ENCODE measurements around the gene SLC37A1.

SLC37A1 gene

GRCh38 chr21:42598159-42598735, 84.6 kb downstream of the SLC37A1 start:
- H3K27me3 ChIP-seq (ENCODE audit: low read length): no peaks in the 10 kb centered on the region
- H3K9me2 ChIP-seq (replicated peaks; ENCODE audit: insufficient read depth, low read length): no peaks in the 10 kb centered on the region
- no peak overlapping the region for H3K27ac ChIP-seq (ENCODE audit: low read depth, low read length)
- no peak overlapping the region for H3K4me3 ChIP-seq (ENCODE audit: insufficient read depth, low read length, poor library complexity, severe bottlenecking)
- no peaks in the 10 kb centered on the region for H3K36me3 ChIP-seq (ENCODE audit: low read length)
- no peaks in the 10 kb centered on the region for H3K9me3 ChIP-seq (ENCODE audit: insufficient read depth, low read length)
- no peaks in the 10 kb centered on the region for H4K20me1 ChIP-seq (ENCODE audit: low read depth, low read length)
- H2AFZ ChIP-seq (ENCODE audit: low read depth, low read length, severe bottlenecking): no peak overlapping the region
- H3K79me2 ChIP-seq (ENCODE audit: insufficient read depth, low read length): no peaks in the 10 kb centered on the region
- no peaks in the 10 kb centered on the region for H3F3A ChIP-seq (ENCODE audit: insufficient read depth)
- no peak overlapping the region for H3K4me2 ChIP-seq (ENCODE audit: low read depth, low read length, poor library complexity, severe bottlenecking)
- TF ChIP-seq, protein P1, sequence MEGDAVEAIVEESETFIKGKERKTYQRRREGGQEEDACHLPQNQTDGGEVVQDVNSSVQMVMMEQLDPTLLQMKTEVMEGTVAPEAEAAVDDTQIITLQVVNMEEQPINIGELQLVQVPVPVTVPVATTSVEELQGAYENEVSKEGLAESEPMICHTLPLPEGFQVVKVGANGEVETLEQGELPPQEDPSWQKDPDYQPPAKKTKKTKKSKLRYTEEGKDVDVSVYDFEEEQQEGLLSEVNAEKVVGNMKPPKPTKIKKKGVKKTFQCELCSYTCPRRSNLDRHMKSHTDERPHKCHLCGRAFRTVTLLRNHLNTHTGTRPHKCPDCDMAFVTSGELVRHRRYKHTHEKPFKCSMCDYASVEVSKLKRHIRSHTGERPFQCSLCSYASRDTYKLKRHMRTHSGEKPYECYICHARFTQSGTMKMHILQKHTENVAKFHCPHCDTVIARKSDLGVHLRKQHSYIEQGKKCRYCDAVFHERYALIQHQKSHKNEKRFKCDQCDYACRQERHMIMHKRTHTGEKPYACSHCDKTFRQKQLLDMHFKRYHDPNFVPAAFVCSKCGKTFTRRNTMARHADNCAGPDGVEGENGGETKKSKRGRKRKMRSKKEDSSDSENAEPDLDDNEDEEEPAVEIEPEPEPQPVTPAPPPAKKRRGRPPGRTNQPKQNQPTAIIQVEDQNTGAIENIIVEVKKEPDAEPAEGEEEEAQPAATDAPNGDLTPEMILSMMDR (IDR thresholded peaks at IDR 0.05; ENCODE audit: insufficient read depth, low read length, poor library complexity, severe bottlenecking): no peak
- TF ChIP-seq EZH2phosphoT487 (conservative IDR thresholded peaks at IDR 0.05; ENCODE audit: low read length): no peak
- no peak overlapping the region for H3K9ac ChIP-seq (ENCODE audit: low read length)

DNA sequence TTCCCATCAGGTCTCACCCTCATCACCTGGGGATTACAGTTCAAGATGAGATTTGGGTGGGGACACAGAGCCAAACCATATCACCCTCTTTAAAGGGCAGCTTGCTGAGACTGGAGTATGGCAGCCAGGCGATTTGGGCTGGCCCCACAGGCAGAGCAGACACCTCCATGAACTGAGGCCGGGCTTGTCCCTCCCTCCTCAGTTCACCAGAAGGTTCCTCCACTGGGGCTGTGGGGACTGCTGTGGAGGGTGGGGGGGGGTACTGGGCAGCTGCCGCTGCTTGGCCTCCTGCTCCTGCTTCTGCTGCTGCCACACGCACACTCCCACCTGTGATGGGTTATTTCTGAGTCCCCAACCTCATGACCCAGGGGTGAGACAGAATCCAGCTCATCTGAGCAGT, 85.8 kb downstream of the SLC37A1 start:
- Histone ChIP-seq H3K4me3 (ENCODE audit: insufficient read depth, low read length, poor library complexity, severe bottlenecking) (no peak overlapping the region), H3K27ac (ENCODE audit: low read depth, low read length) (no peak overlapping the region), H3K9me2 (replicated peaks; ENCODE audit: insufficient read depth, low read length) (no peaks in the 10 kb centered on the region), H3K27me3 (ENCODE audit: low read length) (no peaks in the 10 kb centered on the region), H3K9ac (ENCODE audit: low read length) (no peak overlapping the region), H3K79me2 (ENCODE audit: insufficient read depth, low read length) (no peaks in the 10 kb centered on the region), H3F3A (ENCODE audit: insufficient read depth) (no peaks in the 10 kb centered on the region), H2AFZ (ENCODE audit: low read depth, low read length, severe bottlenecking) (no peak overlapping the region), H4K20me1 (ENCODE audit: low read depth, low read length) (no peaks in the 10 kb centered on the region), H3K36me3 (ENCODE audit: low read length) (no peaks in the 10 kb centered on the region), H3K9me3 (ENCODE audit: insufficient read depth, low read length) (peaks cover 7% of the 10 kb centered on the region; the same call in 1 of the 2 replicates), H3K4me2 (ENCODE audit: low read depth, low read length, poor library complexity, severe bottlenecking) (no peak overlapping the region)
- TF ChIP-seq EZH2phosphoT487 (conservative IDR thresholded peaks at IDR 0.05; ENCODE audit: low read length): no peak
- TF ChIP-seq, protein P1 (IDR thresholded peaks at IDR 0.05; ENCODE audit: insufficient read depth, low read length, poor library complexity, severe bottlenecking): no peak

GRCh38 chr21:42599962-42600361, 86.3 kb downstream of the SLC37A1 start:
- Histone ChIP-seq H4K20me1 (ENCODE audit: low read depth, low read length) (no peaks in the 10 kb centered on the region), H3K9me2 (replicated peaks; ENCODE audit: insufficient read depth, low read length) (no peaks in the 10 kb centered on the region), H3K4me2 (ENCODE audit: low read depth, low read length, poor library complexity, severe bottlenecking) (no peak overlapping the region), H3F3A (ENCODE audit: insufficient read depth) (no peaks in the 10 kb centered on the region), H3K79me2 (ENCODE audit: insufficient read depth, low read length) (no peaks in the 10 kb centered on the region), H2AFZ (ENCODE audit: low read depth, low read length, severe bottlenecking) (no peak overlapping the region), H3K36me3 (ENCODE audit: low read length) (no peaks in the 10 kb centered on the region), H3K27me3 (ENCODE audit: low read length) (no peaks in the 10 kb centered on the region), H3K9ac (ENCODE audit: low read length) (no peak overlapping the region), H3K27ac (ENCODE audit: low read depth, low read length) (no peak overlapping the region), H3K4me3 (ENCODE audit: insufficient read depth, low read length, poor library complexity, severe bottlenecking) (no peak overlapping the region), H3K9me3 (ENCODE audit: insufficient read depth, low read length) (peaks cover 10% of the 10 kb centered on the region; the same call in 1 of the 2 replicates)
- no peak for TF ChIP-seq EZH2phosphoT487 (conservative IDR thresholded peaks at IDR 0.05; ENCODE audit: low read length)
- TF ChIP-seq, protein P1 (IDR thresholded peaks at IDR 0.05; ENCODE audit: insufficient read depth, low read length, poor library complexity, severe bottlenecking): no peak
